Nephron progenitor cell (in vitro differentiated cells): ENCODE data around the gene CEP70.
"Not testable (repeated sequence)": the region's sequence is repeated elsewhere in the genome, so short reads cannot be mapped to it uniquely, and the experiment has no call there.

ENCODE experiments used
- DNase-seq: peaks from one replicate; pipeline ENCODE4 v3.0.0; 2021
- H3K27ac Mint-ChIP-seq: 2 replicates; pipeline ENCODE4 v1.8.0; 2021; ENCODE audit warnings: mild to moderate bottlenecking, moderate library complexity, mixed read lengths
- H3K27me3 Mint-ChIP-seq: 2 replicates; pipeline ENCODE4 v1.8.0; 2021; ENCODE audit warnings: mild to moderate bottlenecking, low read depth, mixed read lengths; ENCODE audit not compliant: poor library complexity
- H3K36me3 Mint-ChIP-seq: 2 replicates; pipeline ENCODE4 v1.8.0; 2021; ENCODE audit warnings: low read depth, mixed read lengths
- H3K4me1 Mint-ChIP-seq: 2 replicates; pipeline ENCODE4 v1.8.0; 2021; ENCODE audit warnings: mixed read lengths
- H3K4me3 Mint-ChIP-seq: 2 replicates; pipeline ENCODE4 v1.8.0; 2021; ENCODE audit warnings: mild to moderate bottlenecking, moderate library complexity, mixed read lengths
- H3K9me3 Mint-ChIP-seq: 2 replicates; pipeline ENCODE4 v1.8.0; 2021; ENCODE audit warnings: mild to moderate bottlenecking, moderate library complexity, mixed read lengths
- TF ChIP-seq, protein P1 (sequence below): fragments of 200-600 bp; sonication (generic); IDR thresholded peaks from 2 replicates; pipeline ENCODE4 v1.5.0; 2021; ENCODE audit warnings: antibody characterized with exemption

The CEP70 gene

DNA sequence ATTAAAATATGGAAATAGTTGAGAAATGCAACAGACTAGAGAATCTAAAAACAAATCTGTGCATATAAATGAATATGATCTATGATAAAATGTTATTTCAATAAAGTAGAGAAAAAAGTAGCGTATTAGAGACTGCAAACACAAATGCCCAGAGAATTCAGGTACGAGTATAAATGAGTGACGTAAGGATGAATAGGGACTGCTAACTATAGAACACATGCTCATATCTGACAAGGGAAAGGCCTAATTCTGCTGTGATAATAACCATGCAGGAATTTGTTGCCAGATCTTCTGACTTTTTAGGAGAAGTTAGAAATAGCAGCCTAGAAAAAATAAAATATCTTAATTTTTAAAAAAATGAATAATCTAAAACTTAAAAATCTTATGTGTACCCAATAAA lies 86.5 kb downstream of the CEP70 start:
- Mint-ChIP-seq H3K4me1 (no peaks in the 10 kb centered on the region), H3K36me3 (peaks cover 26% of the 10 kb centered on the region), H3K4me3 (no peak overlapping the region), H3K9me3 (no peaks in the 10 kb centered on the region), H3K27me3 (no peaks in the 10 kb centered on the region), H3K27ac (no peak overlapping the region)
- TF ChIP-seq, protein P1, sequence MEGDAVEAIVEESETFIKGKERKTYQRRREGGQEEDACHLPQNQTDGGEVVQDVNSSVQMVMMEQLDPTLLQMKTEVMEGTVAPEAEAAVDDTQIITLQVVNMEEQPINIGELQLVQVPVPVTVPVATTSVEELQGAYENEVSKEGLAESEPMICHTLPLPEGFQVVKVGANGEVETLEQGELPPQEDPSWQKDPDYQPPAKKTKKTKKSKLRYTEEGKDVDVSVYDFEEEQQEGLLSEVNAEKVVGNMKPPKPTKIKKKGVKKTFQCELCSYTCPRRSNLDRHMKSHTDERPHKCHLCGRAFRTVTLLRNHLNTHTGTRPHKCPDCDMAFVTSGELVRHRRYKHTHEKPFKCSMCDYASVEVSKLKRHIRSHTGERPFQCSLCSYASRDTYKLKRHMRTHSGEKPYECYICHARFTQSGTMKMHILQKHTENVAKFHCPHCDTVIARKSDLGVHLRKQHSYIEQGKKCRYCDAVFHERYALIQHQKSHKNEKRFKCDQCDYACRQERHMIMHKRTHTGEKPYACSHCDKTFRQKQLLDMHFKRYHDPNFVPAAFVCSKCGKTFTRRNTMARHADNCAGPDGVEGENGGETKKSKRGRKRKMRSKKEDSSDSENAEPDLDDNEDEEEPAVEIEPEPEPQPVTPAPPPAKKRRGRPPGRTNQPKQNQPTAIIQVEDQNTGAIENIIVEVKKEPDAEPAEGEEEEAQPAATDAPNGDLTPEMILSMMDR: no peak
- no peak for DNase-seq

DNA sequence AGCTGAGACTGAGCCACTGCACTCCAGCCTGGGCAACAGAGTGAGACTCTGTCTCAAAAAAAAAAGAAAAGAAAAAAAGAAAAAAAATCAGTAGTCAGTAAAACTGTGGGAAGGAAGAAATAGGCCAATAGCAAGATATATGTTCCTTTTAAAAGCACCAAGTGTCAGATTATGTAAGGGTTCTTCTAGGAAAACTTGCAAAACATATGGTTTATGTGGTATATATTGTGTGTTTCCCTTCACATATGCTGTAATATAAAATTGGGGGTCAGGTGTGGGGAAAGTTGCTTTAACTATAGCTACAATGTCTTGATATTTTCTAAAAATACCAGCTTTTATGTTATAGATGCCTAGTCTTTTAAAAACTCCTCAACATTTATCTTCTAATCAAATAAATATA lies 95.1 kb downstream of the CEP70 start:
- Mint-ChIP-seq H3K4me1 (no peaks in the 10 kb centered on the region), H3K27me3 (no peaks in the 10 kb centered on the region), H3K36me3 (peaks cover 17% of the 10 kb centered on the region), H3K9me3 (no peaks in the 10 kb centered on the region), H3K27ac (no peak overlapping the region), H3K4me3 (no peak overlapping the region)
- DNase-seq: no peak
- TF ChIP-seq, protein P1: no peak

DNA sequence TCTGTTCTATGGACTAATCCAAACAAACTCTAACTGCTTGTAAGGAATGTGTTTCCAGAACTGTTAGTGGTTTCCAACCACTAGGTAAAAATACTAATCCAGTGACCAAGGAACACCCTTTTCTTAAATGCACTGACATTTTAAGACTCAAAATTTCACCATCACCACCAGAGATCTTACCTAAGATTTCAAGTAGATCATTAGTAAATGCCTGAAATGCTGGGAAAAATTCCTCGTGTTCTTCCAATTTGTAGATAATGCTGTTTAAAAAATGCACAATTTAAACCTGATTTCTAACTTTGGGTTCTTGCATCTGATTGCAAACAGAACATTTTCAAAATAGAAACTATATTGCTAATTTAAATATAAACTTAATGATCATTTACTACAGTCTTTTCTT lies 96.2 kb downstream of the CEP70 start:
- Mint-ChIP-seq H3K27me3 (no peaks in the 10 kb centered on the region), H3K36me3 (peaks cover 24% of the 10 kb centered on the region), H3K4me3 (no peak overlapping the region), H3K4me1 (no peaks in the 10 kb centered on the region), H3K27ac (no peak overlapping the region), H3K9me3 (no peaks in the 10 kb centered on the region)
- no peak for DNase-seq
- TF ChIP-seq, protein P1: no peak

DNA sequence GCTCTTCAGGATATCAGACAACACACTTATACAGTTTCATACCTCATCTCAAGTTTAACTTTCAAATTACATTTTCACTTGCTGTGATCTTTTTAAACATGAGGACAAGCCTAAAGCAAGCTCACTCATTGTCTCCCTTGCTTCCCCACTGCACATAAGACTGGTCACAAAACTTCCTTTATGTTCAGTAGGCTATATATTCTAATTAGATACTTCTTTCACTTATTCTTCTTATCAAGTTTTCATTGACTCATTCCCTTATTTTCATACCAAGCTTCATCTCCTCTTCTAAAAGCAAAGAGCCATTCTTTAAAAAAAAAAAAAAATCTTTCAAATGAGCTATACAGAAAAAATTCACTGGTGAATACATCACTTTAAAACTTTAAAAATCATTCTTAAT lies 97.0 kb downstream of the CEP70 start:
- Mint-ChIP-seq H3K36me3 (peaks cover 26% of the 10 kb centered on the region), H3K27me3 (no peaks in the 10 kb centered on the region), H3K4me1 (no peaks in the 10 kb centered on the region), H3K4me3 (no peak overlapping the region), H3K9me3 (peaks cover 1% of the 10 kb centered on the region), H3K27ac (no peak overlapping the region)
- DNase-seq: no peak
- TF ChIP-seq, protein P1: no peak

DNA sequence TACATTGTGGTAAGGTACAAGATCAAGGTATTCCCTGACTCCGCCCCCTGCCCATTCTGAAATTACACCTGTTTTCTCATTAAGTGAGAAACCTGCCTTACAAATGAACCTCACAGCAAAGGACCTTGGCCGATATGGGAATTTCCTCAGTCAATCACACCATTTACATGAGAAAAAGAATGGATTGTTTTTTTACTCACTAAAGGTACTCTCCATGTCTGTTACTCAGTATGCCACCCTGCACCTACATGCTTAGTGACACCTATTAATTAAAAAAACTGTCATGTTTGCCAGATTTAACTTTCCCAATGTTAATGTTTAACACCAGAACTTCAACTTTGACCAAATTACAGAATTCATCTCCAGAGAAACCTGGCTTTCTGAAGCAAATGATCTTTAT lies 97.6 kb downstream of the CEP70 start:
- Mint-ChIP-seq H3K27ac (no peak overlapping the region), H3K9me3 (peaks cover 4% of the 10 kb centered on the region), H3K27me3 (no peaks in the 10 kb centered on the region), H3K4me1 (no peaks in the 10 kb centered on the region), H3K36me3 (peaks cover 32% of the 10 kb centered on the region), H3K4me3 (no peak overlapping the region)
- DNase-seq: no peak
- TF ChIP-seq, protein P1: no peak

DNA sequence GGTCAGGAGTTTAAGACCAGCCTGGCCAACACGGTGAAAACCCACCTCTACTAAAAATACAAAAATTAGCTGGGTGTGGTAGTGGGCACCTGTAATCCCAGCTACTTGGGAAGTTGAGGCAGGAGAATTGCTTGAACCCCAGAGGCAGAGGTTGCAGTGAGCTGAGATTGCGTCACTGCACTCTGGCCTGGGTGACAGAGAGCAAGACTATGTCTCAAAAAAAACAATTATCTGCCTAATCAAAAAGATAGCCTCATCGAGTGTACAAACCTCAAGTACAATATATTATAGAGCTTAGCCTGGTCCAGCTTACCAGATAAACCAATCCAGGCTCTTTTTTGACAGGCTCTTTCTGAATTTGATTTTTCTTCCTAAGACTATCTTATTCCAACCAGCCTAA lies 98.4 kb downstream of the CEP70 start:
- not testable (repeated sequence) for DNase-seq, H3K4me1 Mint-ChIP-seq, H3K27me3 Mint-ChIP-seq, H3K4me3 Mint-ChIP-seq, H3K27ac Mint-ChIP-seq, H3K9me3 Mint-ChIP-seq
- peaks cover 40% of the 10 kb centered on the region for H3K36me3 Mint-ChIP-seq

DNA sequence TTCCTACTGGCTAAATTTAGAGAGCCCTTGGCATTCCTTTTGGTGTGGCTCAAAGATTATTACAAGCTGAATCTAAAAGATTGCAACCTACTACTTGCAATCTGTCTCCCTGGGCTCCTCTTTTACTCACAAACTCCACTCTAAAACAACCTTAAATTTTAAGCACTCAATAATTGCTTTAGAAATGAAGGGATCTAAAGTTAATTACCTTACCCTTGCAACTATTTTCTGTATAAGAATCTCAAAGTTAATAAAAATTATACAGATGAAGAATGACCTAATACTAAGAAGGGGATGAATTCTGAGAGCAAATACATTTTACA lies 99.5 kb downstream of the CEP70 start:
- H3K9me3 Mint-ChIP-seq: peaks cover 17% of the 10 kb centered on the region
- H3K36me3 Mint-ChIP-seq: peaks cover 43% of the 10 kb centered on the region
- TF ChIP-seq, protein P1: no peak
- H3K4me3 Mint-ChIP-seq: no peak overlapping the region
- H3K27me3 Mint-ChIP-seq: no peaks in the 10 kb centered on the region
- no peak overlapping the region for H3K27ac Mint-ChIP-seq
- H3K4me1 Mint-ChIP-seq: no peaks in the 10 kb centered on the region
- no peak for DNase-seq
